ENCODE data around the gene JPT2. TPM values are rescaled to one million over a fixed set of nuclear protein-coding genes. Genes with fewer than 3 reads are reported as not detected.

The JPT2 gene
- 32.7 and 50.9 TPM in 2 replicates for total RNA-seq

GRCh38 chr16:1677942-1678499, at the start of gene JPT2:
Gene JPT2, plus strand, starts transcription at chr16:1678279. Its CDS starts 34 bp downstream, at chr16:1678313.

GRCh38 chr16:1705688-1706385, 27.8 kb downstream of the JPT2 start, which contains the start of gene MAPK8IP3:
Gene MAPK8IP3, plus strand, starts transcription at chr16:1706195. Its CDS starts 145 bp downstream, at chr16:1706340.

Other genes with a start within 250 kb of the JPT2 start
- gene PERCC1, start 247.2 kb upstream of the JPT2 start, total RNA-seq: 0.17 TPM in 1 of 2 replicates, not detected in the other
- 0.29 and 0.66 TPM in 2 replicates for gene CCDC154, start 233.7 kb upstream of the JPT2 start, total RNA-seq
- gene CLCN7, start 203.3 kb upstream of the JPT2 start, total RNA-seq: 71.4 and 169 TPM in 2 replicates
- gene PTX4, start 189.3 kb upstream of the JPT2 start, total RNA-seq: 0.29 TPM in 1 of 2 replicates, not detected in the other
- gene TELO2, start 184.9 kb upstream of the JPT2 start, total RNA-seq: 16.5 and 23.3 TPM in 2 replicates
- 9.0 and 10.1 TPM in 2 replicates for gene TMEM204, start 144.6 kb upstream of the JPT2 start, total RNA-seq
- gene IFT140, start 66.2 kb upstream of the JPT2 start, total RNA-seq: 32.1 and 55.1 TPM in 2 replicates
- gene CRAMP1, start 65.9 kb upstream of the JPT2 start, total RNA-seq: 8.6 and 8.8 TPM in 2 replicates
- gene MAPK8IP3, start 27.9 kb downstream of the JPT2 start, total RNA-seq: 48.4 and 59.9 TPM in 2 replicates
- gene NME3, start 93.3 kb downstream of the JPT2 start, total RNA-seq: 47.7 and 66.5 TPM in 2 replicates
- gene EME2, start 94.5 kb downstream of the JPT2 start, total RNA-seq: 13.5 and 18.0 TPM in 2 replicates
- gene MRPS34, start 94.9 kb downstream of the JPT2 start, total RNA-seq: 73.8 and 84.8 TPM in 2 replicates
- 31.3 and 42.3 TPM in 2 replicates for gene SPSB3, start 104.3 kb downstream of the JPT2 start, total RNA-seq
- gene NUBP2, start 104.7 kb downstream of the JPT2 start, total RNA-seq: 70.0 and 90.2 TPM in 2 replicates
- gene IGFALS, start 115.4 kb downstream of the JPT2 start, total RNA-seq: under 0.01 and 0.15 TPM in 2 replicates
- gene HAGH, start 148.5 kb downstream of the JPT2 start, total RNA-seq: 25.9 and 33.9 TPM in 2 replicates
- 82.9 and 96.4 TPM in 2 replicates for gene FAHD1, start 148.9 kb downstream of the JPT2 start, total RNA-seq
- gene MEIOB, start 193.9 kb downstream of the JPT2 start, total RNA-seq: 0.15 and 0.33 TPM in 2 replicates
- gene HS3ST6, start 240.1 kb downstream of the JPT2 start, total RNA-seq: not detected in 2 replicates